SIG-M5 treated with dmso at 0.1 percent for 504 hours (cell line): ENCODE measurements around the gene PARP9.

ENCODE experiments used
- DNase-seq: peaks from one replicate; lab custom pipeline; 2025; ENCODE audit not compliant: unreplicated experiment; lab: John Stamatoyannopoulos, UW

The PARP9 gene

GRCh38 chr3:122564155-122564912 lies at the start of gene PARP9, which contains the start of gene DTX3L:
Gene PARP9 (minus strand): TSS chr3:122564300. CDS start chr3:122559620, 4,680 bp downstream.
Gene DTX3L (plus strand): TSS chr3:122564338. CDS start chr3:122564427, 89 bp downstream.
- DNase-seq = peak; percentile 87

- peak; percentile 8 for DNase-seq
These were observed 48.6 kb upstream of the PARP9 start for GRCh38 chr3:122612696-122613095.

- DNase-seq = peak; percentile 69
These were observed 45.9 kb upstream of the PARP9 start for GRCh38 chr3:122609798-122610559.

- no peak for DNase-seq
These were observed 44.8 kb upstream of the PARP9 start for GRCh38 chr3:122608916-122609315.

GRCh38 chr3:122606330-122606729 lies 42.2 kb upstream of the PARP9 start:
- DNase-seq = no peak

- no peak for DNase-seq
These were observed 39.0 kb upstream of the PARP9 start for GRCh38 chr3:122603056-122603455.

- no peak for DNase-seq
These were observed 38.1 kb upstream of the PARP9 start for GRCh38 chr3:122602011-122602710.

GRCh38 chr3:122598556-122598955 lies 34.5 kb upstream of the PARP9 start:
- no peak for DNase-seq

GRCh38 chr3:122598151-122598550 lies 34.1 kb upstream of the PARP9 start:
- DNase-seq = no peak

- DNase-seq = no peak
These were observed 29.9 kb upstream of the PARP9 start for GRCh38 chr3:122594025-122594424.

- DNase-seq = no peak
These were observed 26.5 kb upstream of the PARP9 start for GRCh38 chr3:122590610-122591009.

GRCh38 chr3:122589297-122589696 lies 25.2 kb upstream of the PARP9 start:
- peak; percentile 11 for DNase-seq

GRCh38 chr3:122587572-122587971 lies 23.5 kb upstream of the PARP9 start:
- DNase-seq = no peak

- DNase-seq = no peak
These were observed 22.8 kb upstream of the PARP9 start for GRCh38 chr3:122586773-122587485.

GRCh38 chr3:122586098-122586497 lies 22.0 kb upstream of the PARP9 start:
- no peak for DNase-seq

GRCh38 chr3:122582390-122582789 lies 18.3 kb upstream of the PARP9 start:
- no peak for DNase-seq

- DNase-seq = no peak
These were observed 17.5 kb upstream of the PARP9 start for GRCh38 chr3:122581622-122582021.

GRCh38 chr3:122580470-122580869 lies 16.4 kb upstream of the PARP9 start:
- no peak for DNase-seq

GRCh38 chr3:122578069-122578740 lies 14.1 kb upstream of the PARP9 start:
- DNase-seq = no peak

GRCh38 chr3:122577409-122578031 lies 13.4 kb upstream of the PARP9 start, which contains the start of gene PARP15:
Gene PARP15 (plus strand): TSS chr3:122577650. CDS start chr3:122577668, 18 bp downstream.
- DNase-seq = no peak
